HG02943 (cell line): ENCODE measurements around the gene PRPF40A.
"Not testable (repeated sequence)": the region's sequence is repeated elsewhere in the genome, so short reads cannot be mapped to it uniquely, and the experiment has no call there.

Source experiments
- ATAC-seq: cut with Tn5 transposase; IDR thresholded peaks from one replicate; pipeline ENCODE4 v1.9.1; 2021; ENCODE audit warnings: mild to moderate bottlenecking, low read depth, moderate library complexity; ENCODE audit not compliant: unreplicated experiment

The PRPF40A gene

DNA sequence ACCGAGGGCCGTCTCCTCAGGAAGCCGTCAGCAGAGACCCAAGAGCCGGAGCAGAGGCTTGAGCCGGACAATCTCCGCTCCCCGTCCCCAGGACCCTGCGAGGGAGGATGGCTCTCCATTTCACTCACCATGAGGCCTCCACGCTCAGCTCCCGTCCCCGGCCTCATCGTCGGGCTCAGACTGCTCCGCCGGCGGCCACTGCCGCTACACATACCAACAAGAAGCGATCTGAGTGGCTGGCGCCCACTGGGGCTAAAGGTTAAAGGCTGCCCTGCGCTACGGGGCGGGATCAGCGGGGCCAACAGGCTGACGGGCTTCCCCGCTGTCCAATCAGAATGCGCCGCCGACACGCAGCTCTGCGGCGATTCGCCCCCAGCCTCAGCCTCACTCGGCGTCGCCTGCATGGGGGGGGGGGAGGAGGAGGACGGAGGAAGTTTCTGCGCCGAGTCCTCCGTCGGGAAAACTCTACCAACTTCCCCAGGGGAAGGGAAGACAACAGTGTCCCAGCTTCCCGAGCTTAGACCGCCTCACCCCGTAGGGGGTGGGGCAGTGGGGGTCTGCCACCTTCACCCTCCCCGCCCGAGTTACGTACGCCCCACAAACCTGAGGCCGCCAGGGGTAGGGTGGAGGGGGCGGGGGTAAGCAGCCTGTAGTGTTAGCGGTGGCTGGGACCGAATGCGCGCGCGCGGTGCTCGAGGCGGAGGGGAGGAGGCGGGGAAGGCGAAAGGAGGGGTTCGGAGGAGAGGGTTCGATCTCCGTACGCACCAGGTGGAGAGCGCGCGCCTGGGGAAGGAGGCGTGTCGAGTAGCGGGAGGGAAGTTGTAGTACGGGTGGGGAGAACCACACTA, at the start of gene PRPF40A:
Gene PRPF40A, minus strand, starts transcription at position 234 of the 848 bp plus-strand sequence. Its CDS starts 22 bp downstream, at position 212.
- peak; percentile 56 for ATAC-seq

DNA sequence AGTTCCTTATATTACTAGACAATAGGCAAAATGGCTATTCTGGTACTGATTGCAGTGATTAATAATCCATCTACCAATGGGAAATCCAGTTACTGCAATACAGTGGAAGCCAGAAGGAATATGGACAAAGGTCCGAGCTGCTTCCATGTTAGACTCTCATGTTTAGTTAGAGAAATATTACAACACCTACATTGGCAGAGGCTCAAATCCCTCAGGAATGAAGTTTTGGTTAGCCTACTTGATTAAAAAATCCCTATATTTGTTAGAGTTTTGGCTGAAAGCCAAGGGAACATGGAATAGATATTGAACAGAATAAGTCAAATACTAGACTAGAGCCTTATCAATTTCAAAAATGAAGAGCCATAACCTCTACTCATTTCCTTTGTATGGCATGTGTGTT, 49.7 kb upstream of the PRPF40A start:
- no peak for ATAC-seq

DNA sequence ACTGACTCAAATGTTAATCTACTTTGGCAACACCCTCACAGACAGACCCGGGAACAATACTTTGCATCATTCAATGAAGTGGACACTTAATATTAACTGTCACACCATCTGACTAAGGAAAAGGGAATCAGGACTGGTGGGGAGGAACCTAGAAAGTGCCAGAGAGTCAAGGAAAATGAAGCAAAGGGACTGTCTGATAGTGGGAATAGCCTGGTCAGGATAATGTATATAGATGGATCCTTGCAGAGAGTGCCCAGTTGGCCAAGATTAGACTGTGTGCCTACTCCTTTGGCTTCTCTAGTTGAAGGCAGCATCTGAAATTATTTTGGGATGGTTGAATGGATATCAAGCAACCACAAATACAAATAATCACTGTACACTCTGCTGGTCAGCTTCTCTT, 46.4 kb upstream of the PRPF40A start:
- ATAC-seq: no peak

DNA sequence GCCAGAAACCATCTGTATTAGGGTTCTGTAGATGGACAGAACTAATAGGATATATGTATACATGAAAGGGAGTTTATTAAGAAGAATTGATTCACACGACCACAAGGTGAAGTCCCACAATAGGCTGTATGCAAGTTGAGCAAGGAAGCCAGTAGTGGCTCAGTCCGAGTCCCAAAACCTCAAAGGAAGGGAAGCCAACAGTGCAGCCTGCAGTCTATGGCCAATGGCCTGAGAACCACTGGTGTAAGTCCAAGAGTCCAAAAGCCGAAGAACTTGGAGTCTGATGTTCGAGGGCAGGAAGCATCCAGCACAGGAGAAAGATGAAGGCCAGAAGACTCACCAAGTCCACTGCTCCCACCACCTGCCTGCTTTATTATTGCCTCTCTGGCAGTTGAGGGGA, 45.9 kb upstream of the PRPF40A start:
- not testable (repeated sequence) for ATAC-seq

DNA sequence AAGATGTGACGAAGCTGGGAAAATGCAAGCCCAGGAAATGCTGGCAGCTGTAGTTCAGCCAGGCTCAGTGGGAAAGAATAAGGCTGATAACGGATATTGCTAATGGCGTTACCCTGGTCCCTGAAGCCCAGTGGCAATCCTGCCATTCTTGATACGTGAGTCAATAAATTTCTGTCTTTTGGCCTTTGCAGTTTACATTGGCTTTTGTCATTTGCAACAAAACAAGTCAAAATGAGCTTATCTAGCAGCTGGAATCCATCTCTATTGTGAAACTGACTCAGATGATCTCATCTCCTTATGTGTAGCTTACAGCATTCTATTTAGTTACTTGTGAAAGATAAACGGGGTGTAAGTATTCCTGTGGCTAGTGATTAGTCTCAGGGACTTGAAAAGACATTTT, 44.9 kb upstream of the PRPF40A start:
- ATAC-seq: no peak

DNA sequence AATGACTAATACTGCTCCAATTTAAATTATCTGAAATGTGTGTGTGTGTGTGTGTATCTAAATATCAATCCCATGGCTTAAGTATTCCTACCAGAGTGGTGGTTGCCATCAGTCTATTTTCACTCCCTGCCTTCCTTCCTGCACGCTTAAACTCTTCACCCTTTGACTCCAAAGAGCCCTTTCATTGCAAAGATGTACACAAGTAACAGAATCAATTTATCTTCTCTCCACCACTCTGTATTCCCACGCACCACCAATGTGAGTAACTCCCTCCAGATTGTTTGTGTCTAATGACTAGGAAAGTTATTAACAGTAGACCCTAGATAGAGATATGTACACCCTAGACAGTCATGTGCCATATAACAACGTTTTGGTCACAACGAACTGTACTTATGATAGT, 44.0 kb upstream of the PRPF40A start:
- ATAC-seq: no peak

DNA sequence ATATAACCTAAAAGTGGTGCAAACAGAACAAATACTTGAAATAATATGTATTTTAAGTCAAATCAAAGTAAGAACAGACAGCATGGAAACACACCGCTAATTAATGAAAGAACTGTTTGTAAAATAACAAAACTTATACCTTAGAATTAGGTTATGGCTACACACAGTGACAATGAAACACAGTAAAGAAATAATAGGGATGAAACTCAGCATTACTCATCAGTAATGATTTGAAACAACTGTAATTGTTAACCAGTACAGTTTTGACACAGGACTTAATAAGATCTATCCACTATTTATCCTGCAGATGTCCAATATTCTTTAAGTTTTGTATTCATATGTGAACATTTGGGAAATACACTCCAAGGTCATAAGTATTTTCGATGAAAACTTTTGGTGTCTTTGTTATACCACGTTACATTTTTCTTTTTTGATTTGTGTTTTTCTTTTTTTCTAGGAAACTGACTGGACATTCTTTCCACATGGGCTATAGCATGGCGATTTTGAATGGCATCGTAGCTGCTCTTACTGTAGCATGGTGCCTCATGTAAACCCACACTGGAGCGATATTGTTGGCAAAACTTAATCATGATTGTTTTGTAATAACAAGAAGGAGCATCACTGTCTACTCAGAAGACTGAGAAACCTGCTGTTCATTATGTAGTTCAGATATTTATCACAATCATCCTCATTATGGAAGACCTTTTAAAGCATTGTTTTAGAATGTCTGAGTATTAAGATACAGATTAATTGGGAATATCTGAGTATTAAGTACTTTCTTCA, 42.2 kb upstream of the PRPF40A start:
- ATAC-seq: no peak

DNA sequence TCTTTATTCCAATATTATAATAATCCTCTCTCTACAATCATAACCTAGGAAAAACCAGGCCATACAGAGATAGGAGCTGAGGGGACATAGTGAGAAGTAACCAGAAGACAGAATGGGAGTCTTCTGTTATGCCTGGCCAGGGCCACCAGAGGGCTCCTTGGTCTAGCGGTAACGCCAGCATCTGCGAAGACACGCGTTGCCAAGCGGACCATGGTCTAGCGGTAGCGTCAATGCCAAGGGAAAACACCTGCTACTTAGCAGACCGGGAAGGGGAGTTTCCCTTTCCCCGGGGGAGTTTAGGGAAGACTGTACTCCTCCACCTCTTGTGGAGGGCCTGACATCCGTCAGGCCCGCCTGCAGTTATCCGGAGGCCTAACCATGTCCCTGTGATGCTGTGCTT, 37.8 kb upstream of the PRPF40A start:
- no peak for ATAC-seq

DNA sequence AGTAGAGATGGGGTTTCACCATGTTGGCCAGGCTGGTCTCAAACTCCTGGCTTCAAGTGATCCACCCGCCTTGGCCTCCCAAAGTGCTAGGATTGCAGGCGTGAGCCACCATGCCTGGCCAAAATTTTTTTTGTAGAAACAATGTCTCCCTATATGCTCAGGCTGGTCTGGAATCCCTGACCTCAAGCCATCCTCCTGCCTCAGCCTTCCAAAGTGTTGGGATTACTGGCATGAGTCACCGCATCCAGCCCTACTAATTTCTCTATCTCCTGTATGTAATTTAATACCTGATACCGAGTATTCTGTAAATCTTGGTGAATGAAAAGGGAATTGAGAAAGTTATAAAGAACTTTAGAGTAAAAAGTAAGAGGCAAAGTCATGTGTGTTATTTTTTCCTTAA, 30.5 kb upstream of the PRPF40A start:
- not testable (repeated sequence) for ATAC-seq

DNA sequence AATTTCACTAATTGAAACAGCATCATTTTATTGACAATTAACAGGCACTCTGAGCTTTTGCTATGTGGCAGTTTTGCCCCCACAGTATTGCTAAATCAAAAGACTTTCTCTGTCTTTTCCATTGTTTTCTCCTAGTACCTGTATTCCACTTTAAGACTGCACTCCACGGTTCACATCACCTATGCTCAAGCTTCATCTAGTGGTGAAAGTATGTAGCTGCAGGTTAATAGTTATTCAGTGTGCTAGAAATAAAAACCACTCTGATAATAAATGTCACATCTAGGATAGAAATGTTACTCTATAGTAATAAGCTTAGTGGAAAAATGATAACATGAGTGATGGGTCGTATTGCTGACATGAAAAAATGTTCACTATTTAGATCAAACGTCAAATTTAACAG, 25.7 kb upstream of the PRPF40A start:
- ATAC-seq: peak; percentile 54

DNA sequence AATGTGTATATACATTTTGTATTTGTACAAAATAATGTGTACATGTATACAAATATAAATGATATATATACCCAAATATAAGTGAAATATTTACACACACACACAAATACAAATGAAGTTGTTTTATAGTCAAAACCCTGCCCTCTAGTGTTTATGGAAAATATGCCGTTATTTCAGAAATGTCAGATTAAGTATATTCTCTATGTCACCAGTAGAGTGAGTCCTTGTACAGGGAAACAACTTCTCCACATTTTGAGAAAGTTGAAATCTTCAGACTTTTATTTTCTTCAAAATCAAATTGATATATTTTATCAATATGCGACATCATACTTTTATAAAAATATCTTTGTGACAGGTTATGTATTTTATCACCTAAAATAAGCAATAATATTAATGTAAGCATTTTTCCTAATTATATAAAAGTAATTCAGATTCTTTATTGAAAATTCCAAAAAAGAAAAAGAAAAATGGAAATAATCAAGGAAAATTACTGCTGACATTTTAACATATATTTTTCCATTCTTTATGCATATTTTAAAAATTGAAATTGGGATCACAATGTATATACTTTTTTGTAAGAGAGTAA, 23.6 kb upstream of the PRPF40A start:
- peak; percentile 77 for ATAC-seq

DNA sequence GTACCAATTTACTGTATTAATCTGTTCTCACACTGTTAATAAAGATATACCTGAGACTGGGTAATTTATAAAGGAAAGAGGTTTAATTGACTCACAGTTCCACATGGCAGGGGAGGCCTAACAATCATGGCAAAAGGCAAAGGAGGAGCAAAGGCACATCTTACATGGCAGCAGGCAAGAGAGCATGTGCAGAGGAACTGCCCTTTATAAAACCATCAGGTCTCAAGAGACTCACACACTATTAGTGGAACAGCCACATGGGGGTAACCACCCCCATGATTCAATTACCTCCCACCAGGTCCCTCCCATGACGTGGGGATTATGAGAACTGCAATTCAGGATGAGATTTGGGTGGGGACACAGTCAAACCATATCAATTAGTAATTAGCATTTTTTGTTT, 22.4 kb upstream of the PRPF40A start:
- ATAC-seq: not testable (repeated sequence)

DNA sequence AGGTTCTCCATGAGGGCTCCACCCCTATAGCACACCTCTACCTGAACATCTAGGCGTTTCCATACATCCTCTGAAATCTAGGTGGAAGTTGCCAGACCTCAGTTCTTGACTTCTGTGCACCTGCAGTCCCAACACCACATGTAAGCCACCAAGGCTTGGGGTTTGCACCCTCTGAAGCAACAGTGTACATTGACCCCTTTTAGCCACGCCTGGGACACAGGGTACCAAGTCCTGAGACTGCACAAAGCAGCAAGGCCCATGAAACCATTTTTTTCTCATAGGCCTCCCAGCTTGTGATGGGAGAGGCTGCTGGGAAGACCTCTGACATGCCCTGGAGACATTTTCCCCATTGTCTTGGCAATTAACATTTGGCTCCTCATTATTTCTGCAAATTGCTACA, 21.2 kb upstream of the PRPF40A start:
- no peak for ATAC-seq

DNA sequence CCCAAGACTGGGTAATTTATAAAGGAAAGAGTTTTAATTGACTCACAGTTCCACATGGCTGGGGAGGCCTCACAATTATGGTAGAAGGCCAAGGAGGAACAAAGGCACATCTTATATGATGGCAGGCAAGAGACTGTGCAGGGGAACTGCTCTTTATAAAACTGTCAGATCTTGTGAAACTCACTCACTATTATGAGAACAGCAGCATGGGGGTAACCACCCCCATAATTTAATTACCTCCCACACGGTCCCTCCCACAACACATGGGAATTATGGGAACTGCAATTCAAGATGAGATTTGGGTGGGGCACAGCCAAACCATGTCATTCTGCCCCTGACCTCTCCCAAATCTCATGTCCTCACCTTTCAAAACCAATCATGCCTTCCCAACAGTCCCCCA, 20.2 kb upstream of the PRPF40A start:
- not testable (repeated sequence) for ATAC-seq

DNA sequence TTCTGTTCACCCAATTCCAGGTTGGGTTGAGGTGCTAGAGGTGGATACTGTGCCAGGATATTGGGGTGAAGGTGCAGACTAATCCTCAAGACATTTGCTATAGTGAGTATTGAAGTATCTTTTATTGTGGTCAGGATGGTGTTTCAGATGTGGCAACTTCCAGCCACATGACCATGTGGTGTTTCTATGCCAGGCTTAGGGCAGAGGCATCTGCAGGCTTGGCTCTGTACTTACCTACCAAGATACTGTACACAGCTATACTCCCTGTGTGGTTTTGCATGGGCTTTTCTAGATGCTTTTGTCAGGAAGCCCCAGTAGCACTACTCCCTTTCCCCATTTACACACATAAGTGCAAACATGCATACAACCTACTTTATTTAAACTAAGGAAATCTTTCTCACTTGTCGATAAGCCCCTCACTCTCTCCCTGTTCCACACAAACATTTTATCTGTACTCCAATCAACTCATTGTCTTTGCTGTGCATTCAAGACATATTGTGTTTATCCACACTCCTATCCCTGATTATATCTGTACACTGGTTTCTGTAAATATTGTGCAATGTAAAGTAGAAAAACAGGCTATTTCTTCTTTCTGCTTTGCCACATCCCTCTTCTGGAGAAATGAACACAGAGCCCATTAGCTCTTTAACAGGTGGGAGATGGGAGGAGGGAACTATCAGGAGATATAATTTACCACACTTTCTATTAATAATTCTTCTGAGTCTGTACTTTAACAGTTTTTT, 13.5 kb upstream of the PRPF40A start:
- peak; percentile 95 for ATAC-seq

DNA sequence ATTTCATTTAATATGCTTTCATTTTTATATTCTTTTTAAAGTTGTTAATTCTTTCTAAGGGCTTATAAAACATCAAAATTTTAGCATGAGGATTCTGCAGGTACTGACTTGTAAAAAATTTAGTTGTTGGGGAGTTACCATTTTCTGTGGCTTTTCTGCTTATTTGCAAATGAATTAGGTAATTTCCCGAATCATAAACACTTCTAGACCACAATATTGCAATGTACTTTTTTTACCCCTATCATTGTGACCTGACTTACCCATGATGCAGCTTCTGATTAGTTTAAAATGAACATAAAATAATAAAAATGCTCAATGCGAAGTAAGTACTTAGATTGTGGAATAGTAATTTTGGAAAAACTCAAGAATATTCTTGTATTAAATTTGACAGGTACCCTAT, 12.6 kb upstream of the PRPF40A start:
- ATAC-seq: no peak

DNA sequence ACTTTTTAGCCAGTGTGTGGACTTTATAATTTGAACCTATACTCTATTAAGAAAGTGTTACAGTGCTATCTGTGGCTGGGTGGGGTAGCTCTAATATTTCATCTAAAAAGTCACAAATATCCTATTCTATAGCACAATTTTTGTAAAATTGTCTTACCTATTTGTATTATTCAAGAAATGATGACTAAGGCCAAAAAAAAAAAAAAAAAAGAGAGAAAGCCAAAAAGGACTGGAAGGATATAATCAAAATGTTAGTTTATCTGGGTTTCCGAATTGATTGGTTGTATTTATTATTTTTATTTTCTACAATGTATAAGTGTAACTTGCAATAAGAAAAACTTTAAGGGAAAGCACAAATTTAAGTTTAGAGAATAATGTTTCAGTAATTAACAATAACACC, 6.7 kb upstream of the PRPF40A start:
- ATAC-seq: no peak

DNA sequence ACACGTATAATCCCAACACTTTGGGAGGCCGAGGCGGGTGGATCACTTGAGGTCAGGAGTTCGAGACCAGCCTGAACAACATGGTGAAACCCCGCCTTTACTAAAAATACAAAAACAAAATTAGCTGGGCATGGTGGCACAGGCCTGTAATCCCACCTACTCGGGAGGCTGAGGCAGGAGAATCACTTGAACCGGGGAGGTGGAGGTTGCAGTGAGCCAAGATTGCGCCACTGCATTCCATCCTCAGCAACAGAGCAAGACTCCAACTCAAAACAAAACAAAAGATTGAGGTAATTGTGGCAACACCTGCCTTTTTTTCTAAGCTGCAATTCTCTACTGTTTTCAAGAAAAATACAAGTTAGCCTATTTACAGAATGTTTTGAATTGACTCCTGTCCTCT, 5.4 kb upstream of the PRPF40A start:
- not testable (repeated sequence) for ATAC-seq

DNA sequence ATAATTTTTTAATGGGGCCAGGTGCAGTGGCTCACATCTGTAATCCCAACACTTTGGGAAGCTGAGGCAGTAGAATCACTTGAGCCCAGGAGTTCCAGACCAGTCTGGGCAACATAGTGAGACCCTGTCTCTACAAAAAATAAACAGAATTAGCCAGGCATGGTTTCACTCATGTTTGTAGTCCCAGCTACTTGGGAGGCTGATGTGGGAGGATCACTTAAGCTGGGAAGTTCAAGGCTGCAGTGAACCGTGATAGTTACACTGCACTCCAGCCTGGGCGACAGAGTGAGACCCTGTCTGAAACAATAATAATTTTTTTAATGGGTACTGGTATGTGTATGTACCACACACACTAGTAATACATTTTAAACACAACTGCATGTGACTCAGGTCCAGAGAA, 3.5 kb upstream of the PRPF40A start:
- no peak for ATAC-seq

DNA sequence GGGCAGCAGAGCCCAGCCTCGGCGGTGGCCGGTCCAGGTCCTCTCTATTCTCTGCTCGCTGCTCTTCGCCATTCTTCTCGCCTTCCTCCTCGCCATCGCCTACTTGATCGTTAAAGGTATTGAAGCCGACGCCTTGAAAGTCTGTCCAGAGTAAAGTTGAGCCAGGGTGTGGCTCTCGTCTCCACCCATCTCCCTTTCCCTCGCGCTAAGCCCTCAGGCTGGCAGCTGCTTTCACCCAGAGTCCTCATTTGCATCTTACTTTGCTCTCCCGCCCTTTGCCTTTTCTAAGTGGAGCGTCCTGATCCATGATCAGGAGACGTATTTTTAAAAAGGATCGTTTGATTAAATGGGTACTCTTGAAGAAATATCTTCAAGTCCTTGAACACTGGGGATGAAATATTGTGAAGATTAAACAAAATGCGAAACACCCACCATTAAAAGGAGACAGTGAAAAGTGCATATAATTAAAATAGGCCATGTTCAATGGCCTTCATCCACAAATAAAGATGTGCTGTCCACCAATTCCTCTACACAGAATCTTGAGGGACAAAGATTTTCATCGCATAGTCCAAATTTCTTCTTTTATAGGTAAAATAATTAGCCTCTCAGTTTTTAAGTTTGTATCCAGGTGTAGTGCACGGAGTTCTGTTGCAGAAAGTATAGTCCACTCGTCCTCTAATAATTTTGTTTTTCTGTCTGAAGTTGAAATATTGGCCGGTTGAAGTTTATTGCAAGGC, 1.8 kb upstream of the PRPF40A start:
- ATAC-seq: peak; percentile 32
